ENCODE measurements around the gene TBC1D16. TPM values are rescaled to one million over a fixed set of nuclear protein-coding genes. Genes with fewer than 3 reads are reported as not detected.
"Not testable (repeated sequence)": the region's sequence is repeated elsewhere in the genome, so short reads cannot be mapped to it uniquely, and the experiment has no call there.

TBC1D16 gene
- polyA plus RNA-seq, 4 donors = 27.2 to 35.6 (median 34.1) TPM

- DNase-seq (ENCODE audit: low read depth in 4 of 4, low spot score in 3 of 4) = no peak
Measured at GRCh38 chr17:79977708-79978547, 57.7 kb downstream of the TBC1D16 start.

GRCh38 chr17:79977161-79977631 lies 58.5 kb downstream of the TBC1D16 start:
- DNase-seq (ENCODE audit: low read depth in 4 of 4, low spot score in 3 of 4) = no peak

GRCh38 chr17:79976451-79976850 lies 59.2 kb downstream of the TBC1D16 start:
- DNase-seq (ENCODE audit: low read depth in 4 of 4, low spot score in 3 of 4) = no peak

- DNase-seq (ENCODE audit: low read depth in 4 of 4, low spot score in 3 of 4) = no peak
Measured at GRCh38 chr17:79975498-79976134, 60.1 kb downstream of the TBC1D16 start.

- no peak for DNase-seq (ENCODE audit: low read depth in 4 of 4, low spot score in 3 of 4)
Measured at GRCh38 chr17:79974566-79975497, 60.8 kb downstream of the TBC1D16 start.

GRCh38 chr17:79971651-79972050 lies 64.0 kb downstream of the TBC1D16 start:
- no peak for DNase-seq (ENCODE audit: low read depth in 4 of 4, low spot score in 3 of 4)

- no peak for DNase-seq (ENCODE audit: low read depth in 4 of 4, low spot score in 3 of 4)
Measured at GRCh38 chr17:79970576-79971068, 65.0 kb downstream of the TBC1D16 start.

- no peak for DNase-seq (ENCODE audit: low read depth in 4 of 4, low spot score in 3 of 4)
Measured at GRCh38 chr17:79969906-79970305, 65.8 kb downstream of the TBC1D16 start.

GRCh38 chr17:79968116-79968515 lies 67.6 kb downstream of the TBC1D16 start:
- DNase-seq (ENCODE audit: low read depth in 4 of 4, low spot score in 3 of 4) = no peak

GRCh38 chr17:79966681-79967080 lies 69.0 kb downstream of the TBC1D16 start:
- no peak for DNase-seq (ENCODE audit: low read depth in 4 of 4, low spot score in 3 of 4)

GRCh38 chr17:79965806-79966205 lies 69.9 kb downstream of the TBC1D16 start:
- DNase-seq (ENCODE audit: low read depth in 4 of 4, low spot score in 3 of 4) = no peak

GRCh38 chr17:79962467-79962866 lies 73.2 kb downstream of the TBC1D16 start:
- not testable (repeated sequence) for DNase-seq (ENCODE audit: low read depth in 4 of 4, low spot score in 3 of 4)

- DNase-seq (ENCODE audit: low read depth in 4 of 4, low spot score in 3 of 4) = not testable (repeated sequence)
Measured at GRCh38 chr17:79961567-79961966, 74.1 kb downstream of the TBC1D16 start.

- no peak for DNase-seq (ENCODE audit: low read depth in 4 of 4, low spot score in 3 of 4)
Measured at GRCh38 chr17:79960788-79961522, 74.7 kb downstream of the TBC1D16 start.

- no peak for DNase-seq (ENCODE audit: low read depth in 4 of 4, low spot score in 3 of 4)
Measured at GRCh38 chr17:79959042-79959441, 76.6 kb downstream of the TBC1D16 start.

- no peak for DNase-seq (ENCODE audit: low read depth in 4 of 4, low spot score in 3 of 4)
Measured at GRCh38 chr17:79956853-79957252, 78.8 kb downstream of the TBC1D16 start.

- DNase-seq (ENCODE audit: low read depth in 4 of 4, low spot score in 3 of 4) = not testable (repeated sequence)
Measured at GRCh38 chr17:79956441-79956735, 79.3 kb downstream of the TBC1D16 start.

- DNase-seq (ENCODE audit: low read depth in 4 of 4, low spot score in 3 of 4) = no peak
Measured at GRCh38 chr17:79955691-79956440, 79.8 kb downstream of the TBC1D16 start.

GRCh38 chr17:79955167-79955549 lies 80.5 kb downstream of the TBC1D16 start:
- DNase-seq (ENCODE audit: low read depth in 4 of 4, low spot score in 3 of 4) = no peak

All from right renal pelvis (tissue), 4 donors.